Mucosa of rectum (tissue), 2 donors: ENCODE results near the gene UBE2Q1.

Experiments
- H3K27ac ChIP-seq, 2 donors: one replicate each; pipeline ENCODE4 v1.7.0; 2013; ENCODE audit warnings: inconsistent platforms in 2 of 2, low read depth in 2 of 2, low read length in 2 of 2
- H3K27me3 ChIP-seq, 2 donors: one replicate each; pipeline ENCODE4 v1.7.0; 2013; ENCODE audit warnings: low read length in 2 of 2; ENCODE audit not compliant: control insufficient read depth in 2 of 2, insufficient read depth in 2 of 2
- H3K36me3 ChIP-seq, 2 donors: one replicate each; pipeline ENCODE4 v1.7.0; 2013; ENCODE audit warnings: low read length in 2 of 2; ENCODE audit not compliant: control insufficient read depth in 2 of 2, insufficient read depth in 2 of 2
- H3K4me1 ChIP-seq, 2 donors: one replicate each; pipeline ENCODE4 v1.7.0; 2013; ENCODE audit warnings: low read length in 2 of 2, mild to moderate bottlenecking in 1 of 2; ENCODE audit not compliant: control insufficient read depth in 2 of 2, insufficient read depth in 2 of 2
- H3K4me3 ChIP-seq, 2 donors: one replicate each; pipeline ENCODE4 v1.7.0; 2013; ENCODE audit warnings: low read length in 2 of 2
- H3K9ac ChIP-seq, 2 donors: one replicate each; pipeline ENCODE4 v1.7.0; 2013; ENCODE audit warnings: low read length in 2 of 2, low read depth in 1 of 2, mild to moderate bottlenecking in 1 of 2
- H3K9me3 ChIP-seq, 2 donors: one replicate each; pipeline ENCODE4 v1.7.0; 2013; ENCODE audit warnings: low read length in 2 of 2; ENCODE audit not compliant: control insufficient read depth in 2 of 2
- donor health status: healthy.
- donor health status: Normal muscosa, but diverticular disease.

Gene UBE2Q1

GRCh38 chr1:154579374-154579773, 20.9 kb upstream of the UBE2Q1 start:
- Histone ChIP-seq H3K9me3 (no peaks in the 10 kb centered on the region), H3K27ac (no peak overlapping the region), H3K27me3 (no peaks in the 10 kb centered on the region), H3K36me3 (peaks cover 51 to 61% of the 10 kb centered on the region in 2 donors), H3K4me3 (no peak overlapping the region), H3K9ac (no peak overlapping the region), H3K4me1 (no peaks in the 10 kb centered on the region)

GRCh38 chr1:154578058-154578418, 19.6 kb upstream of the UBE2Q1 start:
- no peak overlapping the region for H3K4me3 ChIP-seq
- H3K36me3 ChIP-seq = peaks cover 39 to 48% of the 10 kb centered on the region in 2 donors
- no peaks in the 10 kb centered on the region for H3K4me1 ChIP-seq
- no peaks in the 10 kb centered on the region for H3K9me3 ChIP-seq
- no peak overlapping the region for H3K27ac ChIP-seq
- H3K9ac ChIP-seq = no peak overlapping the region
- H3K27me3 ChIP-seq = peaks cover under 1% of the 10 kb centered on the region in 2 donors

- no peaks in the 10 kb centered on the region for H3K4me1 ChIP-seq
- H3K4me3 ChIP-seq = no peak overlapping the region
- no peak overlapping the region for H3K27ac ChIP-seq
- no peak overlapping the region for H3K9ac ChIP-seq
- no peaks in the 10 kb centered on the region for H3K9me3 ChIP-seq
- H3K36me3 ChIP-seq = peaks cover 33 to 42% of the 10 kb centered on the region in 2 donors
- H3K27me3 ChIP-seq = peaks cover 2 to 3% of the 10 kb centered on the region in 2 donors
Observed at GRCh38 chr1:154577346-154578057, 19.0 kb upstream of the UBE2Q1 start.

GRCh38 chr1:154575951-154576566, 17.6 kb upstream of the UBE2Q1 start:
- Histone ChIP-seq H3K9me3 (no peaks in the 10 kb centered on the region), H3K27ac (no peak overlapping the region), H3K4me3 (no peak overlapping the region), H3K27me3 (peaks cover 2 to 3% of the 10 kb centered on the region in 2 donors), H3K4me1 (no peaks in the 10 kb centered on the region), H3K36me3 (peaks cover 21 to 30% of the 10 kb centered on the region in 2 donors), H3K9ac (no peak overlapping the region)

- H3K27me3 ChIP-seq = peaks cover 2 to 3% of the 10 kb centered on the region in 2 donors
- H3K27ac ChIP-seq = no peak overlapping the region
- H3K36me3 ChIP-seq = peaks cover 14 to 23% of the 10 kb centered on the region in 2 donors
- no peak overlapping the region for H3K9ac ChIP-seq
- H3K4me1 ChIP-seq = no peaks in the 10 kb centered on the region
- no peaks in the 10 kb centered on the region for H3K9me3 ChIP-seq
- no peak overlapping the region for H3K4me3 ChIP-seq
Observed at GRCh38 chr1:154575147-154575927, 16.9 kb upstream of the UBE2Q1 start.

- Histone ChIP-seq H3K9me3 (no peaks in the 10 kb centered on the region), H3K4me1 (no peaks in the 10 kb centered on the region), H3K27me3 (peaks cover 2 to 3% of the 10 kb centered on the region in 2 donors), H3K27ac (no peak overlapping the region), H3K36me3 (peaks cover 9 to 19% of the 10 kb centered on the region in 2 donors), H3K4me3 (no peak overlapping the region), H3K9ac (no peak overlapping the region)
Observed at GRCh38 chr1:154574716-154575115, 16.3 kb upstream of the UBE2Q1 start.

- H3K4me3 ChIP-seq = no peak overlapping the region
- H3K9ac ChIP-seq = no peak overlapping the region
- H3K4me1 ChIP-seq = peaks cover 0 to under 1% of the 10 kb centered on the region in 2 donors
- H3K27ac ChIP-seq = no peak overlapping the region
- peaks cover 0 to 4% of the 10 kb centered on the region in 2 donors for H3K36me3 ChIP-seq
- no peaks in the 10 kb centered on the region for H3K9me3 ChIP-seq
- H3K27me3 ChIP-seq = peaks cover 3 to 8% of the 10 kb centered on the region in 2 donors
Observed at GRCh38 chr1:154573168-154573510, 14.7 kb upstream of the UBE2Q1 start.

- H3K36me3 ChIP-seq = no peaks in the 10 kb centered on the region
Observed at GRCh38 chr1:154572468-154573167, 14.2 kb upstream of the UBE2Q1 start.

GRCh38 chr1:154571964-154572288, 13.5 kb upstream of the UBE2Q1 start:
- Histone ChIP-seq H3K4me1 (peaks cover 2 to 5% of the 10 kb centered on the region in 2 donors), H3K9ac (no peak overlapping the region), H3K36me3 (no peaks in the 10 kb centered on the region), H3K27ac (no peak overlapping the region), H3K4me3 (no peak overlapping the region), H3K9me3 (no peaks in the 10 kb centered on the region), H3K27me3 (peaks cover 9 to 11% of the 10 kb centered on the region in 2 donors)

More at GRCh38 chr1:154572468-154573167, 14.2 kb upstream of the UBE2Q1 start:
- Histone ChIP-seq H3K4me1 (peaks cover 2 to 3% of the 10 kb centered on the region in 2 donors), H3K9me3 (no peaks in the 10 kb centered on the region), H3K9ac (no peak overlapping the region), H3K4me3 (no peak overlapping the region), H3K27me3 (peaks cover 3 to 8% of the 10 kb centered on the region in 2 donors), H3K27ac (no peak overlapping the region)
